Measurements from ENCODE around the gene RPL29. TPM values are rescaled to one million over a fixed set of nuclear protein-coding genes. Genes with fewer than 3 reads are reported as not detected.

The RPL29 gene
- total RNA-seq, 1 experiment from 2014 or later: 696 TPM

- ChIA-PET POLR2A (no interaction called here), CTCF (no interaction called here)
- ATAC-seq (no peak), DNase-seq (ENCODE audit: low read depth, low spot score) (no peak)
- TF ChIP-seq REST (IDR thresholded peaks at IDR 0.05; ENCODE audit: insufficient read depth in 1 of 2, low read depth in 2 of 2, low read length in 1 of 2) (no peak), POLR2AphosphoS5 (IDR thresholded peaks at IDR 0.05; ENCODE audit: low read depth, low read length) (no peak), CTCF (IDR thresholded peaks at IDR 0.05) (no peak), TCF7L2 (IDR thresholded peaks at IDR 0.05; ENCODE audit: low read depth, low read length) (no peak), SIN3A (IDR thresholded peaks at IDR 0.05; ENCODE audit: borderline replicate concordance, insufficient read depth, low read depth, low read length) (no peak)
- BruUV-seq (replicated peaks): no TSS peak
- in situ Hi-C loops (cut with HindIII; ENCODE audit: low pct_unique_long_range_greater_than_20kb, low sequenced_read_pairs) (no loop called here), intact Hi-C loops (cut with micrococcal nuclease; ENCODE audit: unreplicated experiment) (no loop called here)
- Histone ChIP-seq H3K4me1 (ENCODE audit: control insufficient read depth, insufficient read depth, low read length) (no peaks in the 10 kb centered on the region), H3K27me3 (ENCODE audit: control insufficient read depth, insufficient read depth, low read length) (no peaks in the 10 kb centered on the region), H3K27ac (ENCODE audit: low read length) (no peak overlapping the region), H3K4me3 (ENCODE audit: low read depth in 2 of 2, low read length in 2 of 2) (no peak overlapping the region), H3K9me3 (ENCODE audit: control insufficient read depth, insufficient read depth, low read depth, low read length) (no peaks in the 10 kb centered on the region), H3K36me3 (ENCODE audit: control insufficient read depth, insufficient read depth, low read length) (no peaks in the 10 kb centered on the region)
Observed at GRCh38 chr3:52010431-52010830, 14.7 kb upstream of the RPL29 start.

GRCh38 chr3:52007291-52007690 is 11.6 kb upstream of the RPL29 start:
- no TSS peak for BruUV-seq (replicated peaks)
- intact Hi-C loops (cut with micrococcal nuclease; ENCODE audit: unreplicated experiment) (loop anchor here (10.0 kb wide), 1 partner anchor 48 kb away; the partner anchor contains the start of gene DUSP7), in situ Hi-C loops (cut with HindIII; ENCODE audit: low pct_unique_long_range_greater_than_20kb, low sequenced_read_pairs) (no loop called here)
- H3K36me3 ChIP-seq (ENCODE audit: control insufficient read depth, insufficient read depth, low read length): no peaks in the 10 kb centered on the region
- DNase-seq (ENCODE audit: low read depth, low spot score): no peak
- no peak overlapping the region for H3K27ac ChIP-seq (ENCODE audit: low read length)
- POLR2A ChIA-PET: interaction anchor here (0.6 kb wide), 1 partner anchor 66 kb away, joined by 5 read pairs; the partner anchor contains the start of gene RRP9
- CTCF ChIA-PET: no interaction called here
- H3K9me3 ChIP-seq (ENCODE audit: control insufficient read depth, insufficient read depth, low read depth, low read length): no peaks in the 10 kb centered on the region
- no peak for ATAC-seq
- TF ChIP-seq SIN3A (IDR thresholded peaks at IDR 0.05; ENCODE audit: borderline replicate concordance, insufficient read depth, low read depth, low read length) (no peak), TCF7L2 (IDR thresholded peaks at IDR 0.05; ENCODE audit: low read depth, low read length) (no peak), CTCF (IDR thresholded peaks at IDR 0.05) (no peak), REST (IDR thresholded peaks at IDR 0.05; ENCODE audit: insufficient read depth in 1 of 2, low read depth in 2 of 2, low read length in 1 of 2) (no peak)
- H3K4me1 ChIP-seq (ENCODE audit: control insufficient read depth, insufficient read depth, low read length): no peaks in the 10 kb centered on the region
- no peak overlapping the region for H3K4me3 ChIP-seq (ENCODE audit: low read depth in 2 of 2, low read length in 2 of 2)
- no peaks in the 10 kb centered on the region for H3K27me3 ChIP-seq (ENCODE audit: control insufficient read depth, insufficient read depth, low read length)

Data from Panc1 (cell line).